Measurements from ENCODE around the gene MKRN3.
"Not testable (repeated sequence)": the region's sequence is repeated elsewhere in the genome, so short reads cannot be mapped to it uniquely, and the experiment has no call there.

The MKRN3 gene

DNA sequence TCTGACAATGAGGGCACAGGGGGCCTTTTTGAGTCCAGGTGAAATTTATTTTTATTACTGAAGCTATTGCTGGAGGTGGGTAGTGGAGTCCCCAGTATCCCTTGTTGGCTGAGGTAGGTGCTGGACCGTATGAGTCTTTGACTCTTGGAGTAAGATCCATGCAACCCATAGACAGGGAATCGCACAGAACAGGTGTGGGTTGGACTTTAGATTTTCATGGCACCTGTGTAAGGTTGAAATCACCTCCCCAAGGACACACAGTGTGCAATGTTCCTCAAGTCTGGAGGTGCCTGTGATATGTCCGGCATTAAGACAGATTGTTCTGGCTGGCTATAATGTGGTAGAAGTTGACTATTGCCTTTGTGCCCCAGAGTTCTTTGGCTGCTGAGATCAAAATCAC is 23.5 kb downstream of the MKRN3 start:
- DNase-seq (ENCODE audit: low spot score) = no peak

GRCh38 chr15:23594252-23594770 is 28.8 kb downstream of the MKRN3 start:
- no peak for DNase-seq (ENCODE audit: low spot score)

GRCh38 chr15:23595368-23595767 is 29.9 kb downstream of the MKRN3 start:
- DNase-seq (ENCODE audit: low spot score) = no peak

DNA sequence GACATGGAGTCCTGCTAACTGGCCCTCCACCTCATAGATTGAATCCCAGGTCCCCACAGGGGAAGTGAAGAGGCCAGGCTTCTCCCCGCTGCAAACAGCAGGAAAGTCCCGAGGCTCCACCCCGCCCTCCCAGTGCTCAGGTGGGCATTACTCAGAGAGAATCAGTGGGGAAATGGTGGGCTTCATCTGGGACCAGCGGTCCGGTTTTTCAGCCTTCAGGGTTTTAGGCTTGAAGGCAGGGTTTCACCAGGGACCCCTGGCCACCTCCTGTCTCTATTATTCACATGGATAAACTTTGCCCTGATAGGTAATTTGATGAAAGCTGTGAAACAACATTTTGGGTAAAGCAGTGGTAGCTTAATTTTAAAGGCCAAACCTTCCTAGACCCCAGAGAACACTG is 31.3 kb downstream of the MKRN3 start:
- DNase-seq (ENCODE audit: low spot score) = no peak

GRCh38 chr15:23597278-23597677 is 31.8 kb downstream of the MKRN3 start:
- DNase-seq (ENCODE audit: low spot score) = not testable (repeated sequence)

DNA sequence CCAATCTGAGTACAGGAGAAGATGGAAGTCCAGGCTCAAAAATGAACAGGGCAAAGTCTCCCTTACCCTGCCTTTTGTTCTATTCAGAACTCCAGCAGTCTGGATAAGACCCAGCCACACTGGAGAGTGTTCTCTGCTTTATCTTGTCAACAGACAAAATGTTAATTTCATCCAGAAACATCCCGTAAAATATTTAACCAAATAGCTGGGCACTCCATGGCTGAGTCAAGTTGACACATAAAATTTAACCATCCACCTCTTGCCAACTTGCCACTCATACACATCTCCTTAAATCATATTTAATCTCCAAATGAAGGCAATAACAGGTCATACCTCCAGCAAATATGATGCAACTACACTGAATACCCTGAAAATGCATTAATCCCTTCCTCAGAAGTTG is 33.6 kb downstream of the MKRN3 start:
- DNase-seq (ENCODE audit: low spot score) = no peak

DNA sequence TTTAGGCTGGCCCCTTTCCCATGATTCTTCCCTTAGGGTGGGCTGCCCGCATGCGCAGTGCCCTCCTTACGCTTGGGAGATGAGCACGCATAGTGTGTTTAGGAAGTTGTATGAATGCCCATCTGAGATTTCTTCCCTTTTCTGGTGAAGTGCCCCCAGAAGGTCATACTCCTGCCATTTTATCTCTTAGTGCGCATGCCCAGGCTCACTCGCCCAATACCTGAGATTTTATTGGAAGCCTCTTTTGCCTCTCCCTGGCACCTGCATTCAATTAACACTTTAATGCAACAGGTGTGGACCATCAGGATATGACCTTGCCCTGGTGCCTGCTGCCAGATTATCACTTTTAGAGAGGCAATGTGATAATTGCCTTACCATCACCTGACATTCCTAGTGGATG is 36.6 kb downstream of the MKRN3 start:
- DNase-seq (ENCODE audit: low spot score) = no peak

GRCh38 chr15:23606226-23606625 is 40.8 kb downstream of the MKRN3 start:
- no peak for DNase-seq (ENCODE audit: low spot score)

- DNase-seq (ENCODE audit: low spot score) = no peak
Observed at GRCh38 chr15:23616536-23616935, 51.1 kb downstream of the MKRN3 start.

Data from RKO (cell line).